LNCaP clone FGC (cell line): ENCODE results near the gene GAS5.
"Not testable (repeated sequence)": the region's sequence is repeated elsewhere in the genome, so short reads cannot be mapped to it uniquely, and the experiment has no call there.

Experiments
- DNase-seq: peaks from one replicate; pipeline ENCODE4 v3.0.0-alpha.2; 2011; ENCODE audit warnings: low read depth
- H3K4me3 ChIP-seq: 2 replicates; pipeline ENCODE4 v1.5.1; 2011; ENCODE audit warnings: mild to moderate bottlenecking, low read depth, low read length, control low read depth
- CTCF ChIP-seq: IDR thresholded peaks from 2 replicates; pipeline ENCODE4 v1.5.1; 2012; ENCODE audit warnings: mild to moderate bottlenecking; ENCODE audit not compliant: control insufficient read depth, insufficient read depth; ENCODE audit errors: extremely low read depth

Gene GAS5

GRCh38 chr1:173887627-173888026 lies 19.8 kb upstream of the GAS5 start:
- no peak for DNase-seq
- no peak overlapping the region for H3K4me3 ChIP-seq
- no peak for TF ChIP-seq CTCF

- no peak for TF ChIP-seq CTCF
- no peak overlapping the region for H3K4me3 ChIP-seq
- DNase-seq, result no peak
Observed at GRCh38 chr1:173886746-173887611, 19.2 kb upstream of the GAS5 start.

GRCh38 chr1:173884701-173885100 lies 16.9 kb upstream of the GAS5 start:
- no peak for DNase-seq
- TF ChIP-seq CTCF, result no peak
- H3K4me3 ChIP-seq, result no peak overlapping the region

- H3K4me3 ChIP-seq, result not testable (repeated sequence)
Observed at GRCh38 chr1:173881117-173881516, 13.3 kb upstream of the GAS5 start.

GRCh38 chr1:173878251-173878650 lies 10.5 kb upstream of the GAS5 start:
- H3K4me3 ChIP-seq, result no peak overlapping the region
- DNase-seq, result no peak
- no peak for TF ChIP-seq CTCF

More at GRCh38 chr1:173881117-173881516, 13.3 kb upstream of the GAS5 start:
- DNase-seq, result not testable (repeated sequence)

GRCh38 chr1:173876732-173877131 lies 8.9 kb upstream of the GAS5 start:
- DNase-seq, result peak; percentile 64
- TF ChIP-seq CTCF, result no peak

GRCh38 chr1:173871500-173871899 lies 3.7 kb upstream of the GAS5 start:
- no peak overlapping the region for H3K4me3 ChIP-seq
- no peak for DNase-seq

More at GRCh38 chr1:173876732-173877131, 8.9 kb upstream of the GAS5 start:
- no peak overlapping the region; the same call in 1 of the 2 replicates for H3K4me3 ChIP-seq

More at GRCh38 chr1:173871500-173871899, 3.7 kb upstream of the GAS5 start:
- no peak for TF ChIP-seq CTCF
